ENCODE results near the gene MAP4K4.

GRCh38 chr2:101844055-101844635 is 146.6 kb downstream of the MAP4K4 start:
- TF ChIP-seq CTCF (conservative IDR thresholded peaks at IDR 0.05; ENCODE audit: low read depth, low read length) (no peak), EZH2 (IDR thresholded peaks at IDR 0.05; ENCODE audit: low read length, unreplicated experiment) (no peak), EZH2phosphoT487 (IDR thresholded peaks at IDR 0.05; ENCODE audit: borderline replicate concordance, low read length) (no peak)

All from PC-3 (cell line).